NCI-H2081 treated with DMSO at 0.1 percent for 48 hours (cell line): ENCODE results near the gene LCAT.

Experiments used
- DNase-seq: peaks from one replicate; lab custom pipeline; 2025; lab: John Stamatoyannopoulos, UW

LCAT gene

GRCh38 chr16:67909056-67909742, 34.7 kb downstream of the LCAT start:
- DNase-seq = no peak

GRCh38 chr16:67907397-67908180, 36.3 kb downstream of the LCAT start:
- no peak for DNase-seq

GRCh38 chr16:67902831-67903230, 41.1 kb downstream of the LCAT start:
- DNase-seq = no peak

GRCh38 chr16:67901734-67902133, 42.2 kb downstream of the LCAT start:
- no peak for DNase-seq

DNA sequence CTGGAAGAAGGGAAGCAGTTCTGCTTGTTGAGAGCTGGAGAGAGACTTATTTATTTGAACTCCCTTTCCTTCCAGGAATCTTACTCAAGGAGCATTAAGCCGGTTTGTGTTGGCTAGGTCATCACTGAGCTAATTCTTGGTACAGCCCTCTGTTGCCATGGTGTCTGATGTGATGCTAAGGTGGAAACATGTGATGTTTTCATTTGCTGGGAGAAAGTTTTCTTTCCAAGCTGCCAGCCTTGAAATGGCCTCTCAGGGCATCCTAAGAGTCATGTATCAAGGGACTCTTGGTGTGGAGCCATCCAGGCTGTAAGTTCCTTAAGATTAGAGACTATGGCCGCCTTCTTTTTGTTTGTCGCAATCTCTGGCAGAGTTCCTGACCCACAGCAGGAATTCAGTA, 46.7 kb downstream of the LCAT start:
- no peak for DNase-seq

GRCh38 chr16:67893743-67894399, 50.0 kb downstream of the LCAT start:
- DNase-seq = no peak

- DNase-seq = peak; percentile 39
Observed at GRCh38 chr16:67892899-67893742, 50.8 kb downstream of the LCAT start, which contains the start of gene PSKH1. Gene PSKH1 (plus strand): TSS chr16:67893254. CDS start chr16:67908750, 15,496 bp downstream.

- no peak for DNase-seq
Observed at GRCh38 chr16:67892375-67892774, 51.5 kb downstream of the LCAT start.
